ENCODE data around the gene CDK6.

GRCh38 chr7:92782855-92783254 is 53.5 kb downstream of the CDK6 start:
- TF ChIP-seq CTCF (IDR thresholded peaks at IDR 0.05) = no peak
- no peak for TF ChIP-seq POLR2A (IDR thresholded peaks at IDR 0.05)

All from right lobe of liver (tissue), 4 donors.